Peyer's patch (tissue), 4 donors: ENCODE results near the gene SCN9A.

Experiments
- POLR2A ChIP-seq, 2 donors: fragments of 450-650 bp; IDR thresholded peaks; one replicate each; pipeline ENCODE4 v1.5.1; 2017; ENCODE audit warnings: antibody characterized with exemption in 2 of 2, mild to moderate bottlenecking in 2 of 2, moderate library complexity in 2 of 2
- TF ChIP-seq, protein P1 (sequence below), 6 experiments: fragments of 450-650 bp in 4 of 6; fragments of 200-600 bp in 2 of 6; sonication (generic) in 1 of 6; IDR thresholded peaks; one replicate each; pipeline ENCODE4 v1.5.1; 2017 to 2019; ENCODE audit warnings: antibody characterized with exemption in 6 of 6, mild to moderate bottlenecking in 3 of 6, moderate library complexity in 1 of 6

GRCh38 chr2:166188084-166188483 lies 187.7 kb downstream of the SCN9A start:
- TF ChIP-seq POLR2A (IDR thresholded peaks at IDR 0.05): no peak
- TF ChIP-seq, protein P1, sequence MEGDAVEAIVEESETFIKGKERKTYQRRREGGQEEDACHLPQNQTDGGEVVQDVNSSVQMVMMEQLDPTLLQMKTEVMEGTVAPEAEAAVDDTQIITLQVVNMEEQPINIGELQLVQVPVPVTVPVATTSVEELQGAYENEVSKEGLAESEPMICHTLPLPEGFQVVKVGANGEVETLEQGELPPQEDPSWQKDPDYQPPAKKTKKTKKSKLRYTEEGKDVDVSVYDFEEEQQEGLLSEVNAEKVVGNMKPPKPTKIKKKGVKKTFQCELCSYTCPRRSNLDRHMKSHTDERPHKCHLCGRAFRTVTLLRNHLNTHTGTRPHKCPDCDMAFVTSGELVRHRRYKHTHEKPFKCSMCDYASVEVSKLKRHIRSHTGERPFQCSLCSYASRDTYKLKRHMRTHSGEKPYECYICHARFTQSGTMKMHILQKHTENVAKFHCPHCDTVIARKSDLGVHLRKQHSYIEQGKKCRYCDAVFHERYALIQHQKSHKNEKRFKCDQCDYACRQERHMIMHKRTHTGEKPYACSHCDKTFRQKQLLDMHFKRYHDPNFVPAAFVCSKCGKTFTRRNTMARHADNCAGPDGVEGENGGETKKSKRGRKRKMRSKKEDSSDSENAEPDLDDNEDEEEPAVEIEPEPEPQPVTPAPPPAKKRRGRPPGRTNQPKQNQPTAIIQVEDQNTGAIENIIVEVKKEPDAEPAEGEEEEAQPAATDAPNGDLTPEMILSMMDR (IDR thresholded peaks at IDR 0.05): no peak
